M059J (cell line): ENCODE measurements around the gene GOLGA6L7. TPM values are rescaled to one million over a fixed set of nuclear protein-coding genes. Genes with fewer than 3 reads are reported as not detected.
"Not testable (repeated sequence)": the region's sequence is repeated elsewhere in the genome, so short reads cannot be mapped to it uniquely, and the experiment has no call there.

Experiments used
- DNase-seq: peaks from one replicate; pipeline ENCODE4 v3.0.0-alpha.2; 2012; ENCODE audit warnings: low read depth
- total RNA-seq: library from RNA; depleted of rRNA; stranded (reverse); fragments of >200 nt; shearing (Covaris generic); gene quantifications from 2 replicates; pipeline ENCODE4 v1.2.3, GENCODE V29; 2014

GOLGA6L7 gene
- total RNA-seq, 1 experiment from 2014 or later = not detected

DNA sequence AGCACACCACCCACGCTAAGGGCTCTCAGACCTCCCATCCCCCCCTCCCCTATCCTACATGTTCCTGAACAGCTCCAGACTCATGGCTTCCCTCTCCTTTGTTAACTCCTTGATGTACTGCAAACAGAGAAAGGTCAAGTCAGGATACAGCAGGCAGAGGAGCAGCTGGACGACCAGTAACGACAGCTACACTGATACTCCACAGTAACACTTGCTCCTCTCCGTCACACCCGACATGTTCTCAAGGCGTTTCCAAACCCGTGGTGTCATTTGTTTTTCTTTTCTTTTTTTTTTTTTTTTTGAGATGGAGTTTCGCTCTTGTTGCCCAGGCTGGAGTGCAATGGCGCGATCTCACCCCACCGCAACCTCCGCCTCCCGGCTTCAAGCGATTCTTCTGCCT lies 4.3 kb downstream of the GOLGA6L7 start:
- DNase-seq = not testable (repeated sequence)

DNA sequence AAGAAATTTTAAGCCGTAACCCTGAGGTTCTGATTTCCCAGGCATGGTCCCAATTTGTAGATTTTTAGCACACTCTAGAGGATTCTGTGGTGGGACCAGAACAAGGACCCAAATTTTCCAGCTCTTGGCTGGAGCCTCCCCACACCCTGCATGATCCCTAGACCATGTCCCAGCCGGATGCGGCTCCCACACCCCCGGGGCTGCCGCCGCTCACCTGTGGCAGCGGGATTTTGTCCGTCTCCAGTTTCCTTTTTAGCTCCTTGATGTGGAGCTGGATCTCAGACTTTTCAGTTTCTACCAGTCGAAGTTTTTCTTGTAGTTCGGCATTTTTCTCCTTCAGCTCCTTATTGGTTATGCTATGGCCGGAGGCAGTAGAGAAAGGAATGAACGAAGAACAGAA lies 4.9 kb downstream of the GOLGA6L7 start:
- DNase-seq = not testable (repeated sequence)

DNA sequence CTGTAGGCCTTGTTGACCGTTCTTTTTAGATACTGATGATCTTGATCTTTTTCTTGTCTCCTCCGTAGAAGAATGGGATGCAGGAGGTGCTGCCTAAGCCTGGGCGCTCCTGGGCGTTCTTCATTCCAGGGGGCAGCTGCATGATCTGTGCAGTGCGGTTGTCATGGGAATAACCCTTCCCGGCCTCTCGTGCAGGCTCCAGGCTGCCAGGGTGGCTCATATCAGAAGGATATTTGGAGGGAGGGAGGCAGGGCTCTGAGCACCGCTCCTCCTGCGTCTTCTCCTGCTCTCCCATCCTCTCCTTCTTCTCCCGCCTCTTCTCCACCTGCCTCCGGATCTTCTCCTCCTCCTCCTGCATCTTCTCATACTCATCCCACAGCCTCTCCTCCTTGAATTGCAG lies 6.2 kb downstream of the GOLGA6L7 start:
- DNase-seq = not testable (repeated sequence)

DNA sequence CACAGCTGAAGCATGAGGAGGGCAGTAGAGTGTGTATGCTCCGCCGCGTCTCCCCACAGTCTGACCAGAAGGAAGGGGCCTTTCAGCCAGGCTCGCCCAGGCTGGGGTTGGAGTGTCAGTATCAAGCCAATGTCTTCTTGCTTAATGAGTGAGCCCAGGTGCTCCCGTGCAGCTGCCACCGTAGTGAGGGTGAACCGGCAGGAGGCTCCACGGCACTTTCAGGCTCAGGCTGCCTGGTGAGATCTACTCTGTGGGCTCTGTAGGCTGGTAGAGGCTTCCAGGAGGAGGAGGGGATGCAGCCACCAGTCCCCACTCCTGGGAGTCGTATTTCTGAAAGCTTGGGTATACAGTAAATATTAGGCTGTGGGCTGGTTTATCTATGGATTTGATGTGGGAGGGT lies 8.2 kb downstream of the GOLGA6L7 start:
- DNase-seq = not testable (repeated sequence)

DNA sequence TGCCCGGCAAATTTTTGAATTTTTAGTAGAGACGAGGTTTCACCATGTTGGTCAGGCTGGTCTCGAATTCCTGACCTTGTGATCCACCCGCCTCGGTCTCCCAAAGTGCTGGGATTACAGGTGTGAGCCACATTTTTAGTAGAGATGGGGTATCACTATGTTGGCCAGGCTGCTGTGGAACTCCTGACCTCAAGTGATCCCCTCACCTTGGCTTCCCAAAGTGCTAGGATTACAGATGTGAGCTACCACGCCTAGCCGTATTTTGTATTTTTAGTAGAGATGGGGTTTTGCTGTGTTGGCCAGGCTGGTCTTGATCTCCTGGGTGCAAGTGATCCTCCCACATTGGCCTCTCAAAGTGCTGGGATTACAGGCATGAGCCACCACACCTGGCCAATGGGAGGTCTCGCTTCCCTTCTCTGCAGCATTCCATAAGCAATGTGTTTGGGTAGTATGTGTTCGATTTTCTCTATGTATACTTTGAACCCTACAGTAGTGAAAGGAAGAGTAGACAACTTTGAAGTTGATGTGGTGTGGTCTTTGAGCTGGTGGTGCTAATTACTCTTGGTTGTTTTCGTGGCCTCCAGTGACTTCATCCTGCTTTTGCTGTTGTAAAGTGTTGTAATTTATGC lies 13.4 kb downstream of the GOLGA6L7 start:
- DNase-seq = not testable (repeated sequence)

DNA sequence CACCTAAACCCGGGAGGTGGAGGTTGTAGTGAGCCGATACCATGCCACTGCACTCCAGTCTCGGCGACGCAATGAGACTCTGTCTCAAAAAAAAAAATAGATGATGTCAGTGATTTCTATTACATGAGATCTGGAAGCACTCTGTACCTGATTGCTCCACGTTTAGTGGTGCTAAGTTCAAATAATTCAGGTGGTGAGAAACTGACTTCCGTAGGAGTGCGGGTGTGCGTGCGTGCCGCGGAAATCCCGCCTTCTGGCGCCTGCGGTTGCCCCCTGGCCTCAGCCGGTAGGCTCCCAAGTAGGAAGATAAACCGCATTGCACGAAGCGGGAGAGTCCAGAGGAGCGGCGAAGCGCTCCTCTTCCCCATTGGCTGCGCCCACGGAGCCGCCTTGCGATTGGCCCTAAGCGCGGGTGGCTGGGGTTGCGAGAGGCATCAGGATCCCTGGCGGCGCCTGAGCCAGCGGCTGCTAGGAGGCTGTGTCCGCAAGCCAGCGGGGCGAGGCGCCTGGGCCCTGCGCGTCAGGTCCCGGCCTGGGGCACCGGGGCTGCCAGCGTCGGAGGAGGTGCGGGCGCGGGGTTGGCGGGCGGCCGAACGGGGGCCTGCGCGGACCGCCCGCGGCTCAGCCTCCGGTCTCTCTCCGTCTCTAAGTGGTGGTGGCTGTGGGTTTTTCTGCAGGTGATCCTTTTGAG lies 16.4 kb downstream of the GOLGA6L7 start:
- DNase-seq = peak; percentile 65

DNA sequence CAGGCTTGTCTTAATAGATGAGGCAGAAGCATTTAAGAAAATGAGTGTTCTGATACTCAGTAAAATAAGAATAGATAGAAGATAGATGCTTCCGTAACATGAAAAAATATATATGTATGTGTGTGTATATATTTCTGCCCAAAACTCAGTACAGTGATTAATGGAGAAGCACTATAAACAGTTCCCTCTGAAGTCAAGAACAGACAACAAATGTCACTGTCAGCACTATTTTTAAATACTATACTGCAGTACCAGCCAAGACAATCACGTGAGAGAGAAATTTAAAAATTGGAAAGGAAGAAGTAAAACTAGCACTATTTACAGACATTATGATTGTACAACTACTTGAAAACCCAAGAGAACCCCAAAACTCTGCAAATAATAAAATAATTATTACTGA lies 27.0 kb downstream of the GOLGA6L7 start:
- DNase-seq = not testable (repeated sequence)

DNA sequence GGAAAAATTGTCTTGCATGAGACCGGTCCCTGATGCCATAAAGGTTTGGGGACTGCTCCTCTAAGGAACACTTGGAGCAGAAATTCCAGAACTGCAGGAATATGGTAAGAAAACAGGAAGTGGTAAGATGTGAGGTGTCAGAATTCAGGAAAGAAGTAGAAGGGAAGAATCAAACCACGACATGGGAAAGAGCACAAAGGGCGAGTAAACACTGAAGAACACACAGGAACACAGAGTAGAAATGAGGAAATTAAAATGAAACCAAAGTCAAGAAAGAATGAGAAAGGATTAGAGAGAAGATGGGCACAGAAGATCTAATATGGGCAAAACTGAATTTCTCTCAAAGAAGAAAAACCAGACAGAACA lies 28.5 kb downstream of the GOLGA6L7 start:
- DNase-seq = not testable (repeated sequence)

DNA sequence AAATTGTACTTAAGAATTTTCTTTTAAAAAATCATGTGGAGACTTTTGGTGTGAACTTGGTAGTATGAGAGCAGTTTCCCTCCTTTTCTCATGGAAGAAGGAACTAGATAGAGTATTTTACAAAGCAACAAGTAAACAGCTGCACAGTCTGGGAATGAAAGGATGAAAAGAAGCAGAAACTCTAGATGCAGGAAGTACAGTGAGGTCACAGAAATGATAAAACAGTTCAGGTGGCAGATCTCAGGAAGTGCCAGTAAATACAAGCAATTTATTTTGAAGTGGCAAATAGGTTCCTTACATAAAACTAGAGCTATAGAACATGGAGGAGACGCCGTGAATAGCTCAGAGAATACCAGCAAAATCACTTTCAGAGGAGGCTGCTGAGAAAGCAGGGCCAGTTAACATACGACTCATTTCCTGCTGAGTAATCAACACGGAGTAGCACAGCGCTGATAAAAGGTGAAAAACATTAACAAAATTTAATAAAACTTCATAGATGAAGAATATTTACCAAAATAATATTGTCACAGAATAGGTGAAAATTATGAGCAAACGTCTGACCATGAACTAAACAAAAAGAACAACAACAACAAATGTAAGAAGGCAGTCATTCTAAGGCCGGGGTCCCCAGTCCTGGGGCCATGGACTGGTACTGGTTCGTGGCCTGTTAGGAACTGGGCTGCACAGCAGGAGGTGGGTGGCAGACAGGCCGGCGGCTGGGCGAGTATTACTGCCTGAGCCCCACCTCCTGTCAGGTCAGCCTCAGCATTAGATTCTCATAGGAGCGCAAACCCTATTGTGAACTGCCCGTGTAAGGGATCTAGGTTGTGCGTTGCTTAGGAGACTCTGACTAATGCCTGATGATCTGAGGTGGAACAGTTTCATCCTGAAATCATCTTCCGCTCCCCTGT lies 29.2 kb downstream of the GOLGA6L7 start:
- DNase-seq = peak; percentile 34

DNA sequence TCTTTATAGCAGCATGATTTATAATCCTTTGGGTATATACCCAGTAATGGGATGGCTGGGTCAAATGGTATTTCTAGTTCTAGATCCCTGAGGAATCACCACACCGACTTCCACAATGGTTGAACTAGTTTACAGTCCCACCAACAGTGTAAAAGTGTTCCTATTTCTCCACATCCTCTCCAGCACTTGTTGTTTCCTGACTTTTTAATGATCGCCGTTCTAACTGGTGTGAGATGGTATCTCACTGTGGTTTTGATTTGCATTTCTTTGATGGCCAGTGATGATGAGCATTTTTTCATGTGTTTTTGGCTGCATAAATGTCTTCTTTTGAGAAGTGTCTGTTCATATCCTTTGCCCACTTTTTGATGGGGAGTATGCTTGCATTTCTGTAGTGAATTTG lies 30.3 kb downstream of the GOLGA6L7 start:
- not testable (repeated sequence) for DNase-seq

DNA sequence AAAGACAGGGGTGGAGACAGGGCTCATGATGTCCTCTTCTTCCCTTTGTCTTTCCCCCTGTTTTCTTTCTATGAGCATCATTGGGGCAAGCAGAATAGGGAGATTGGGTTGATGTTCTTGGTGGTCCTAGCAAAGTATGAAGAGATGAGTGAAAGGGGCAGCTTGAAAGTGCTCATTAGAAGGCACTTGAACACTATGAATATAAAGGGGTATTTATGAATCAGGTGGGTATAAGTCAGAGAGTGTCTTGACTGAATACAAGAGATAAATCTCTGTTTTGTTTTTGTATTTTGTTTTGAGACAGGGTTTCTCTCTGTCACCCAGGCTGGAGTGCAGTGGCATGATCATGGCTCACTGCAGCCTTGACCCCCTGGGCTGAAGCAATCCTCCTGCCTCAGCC lies 34.4 kb downstream of the GOLGA6L7 start:
- not testable (repeated sequence) for DNase-seq

DNA sequence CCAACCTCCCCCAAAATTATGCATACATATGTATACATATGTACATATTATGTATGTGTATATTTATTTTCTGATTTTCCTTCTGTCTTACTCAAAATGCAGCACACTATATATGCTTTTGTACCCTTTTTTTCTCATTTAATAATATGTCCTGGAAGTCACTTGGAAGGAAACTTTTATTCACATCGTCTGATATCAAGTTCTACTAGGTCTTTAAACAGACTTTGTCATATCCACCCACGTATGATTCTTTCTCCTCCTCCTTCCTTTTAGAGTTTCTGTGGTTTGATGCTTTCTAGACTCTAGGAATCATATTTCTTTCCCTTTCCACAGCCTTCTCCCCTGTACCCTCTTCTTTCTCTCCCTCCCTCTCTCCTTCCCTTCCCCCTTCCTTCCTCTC lies 35.1 kb downstream of the GOLGA6L7 start:
- not testable (repeated sequence) for DNase-seq

DNA sequence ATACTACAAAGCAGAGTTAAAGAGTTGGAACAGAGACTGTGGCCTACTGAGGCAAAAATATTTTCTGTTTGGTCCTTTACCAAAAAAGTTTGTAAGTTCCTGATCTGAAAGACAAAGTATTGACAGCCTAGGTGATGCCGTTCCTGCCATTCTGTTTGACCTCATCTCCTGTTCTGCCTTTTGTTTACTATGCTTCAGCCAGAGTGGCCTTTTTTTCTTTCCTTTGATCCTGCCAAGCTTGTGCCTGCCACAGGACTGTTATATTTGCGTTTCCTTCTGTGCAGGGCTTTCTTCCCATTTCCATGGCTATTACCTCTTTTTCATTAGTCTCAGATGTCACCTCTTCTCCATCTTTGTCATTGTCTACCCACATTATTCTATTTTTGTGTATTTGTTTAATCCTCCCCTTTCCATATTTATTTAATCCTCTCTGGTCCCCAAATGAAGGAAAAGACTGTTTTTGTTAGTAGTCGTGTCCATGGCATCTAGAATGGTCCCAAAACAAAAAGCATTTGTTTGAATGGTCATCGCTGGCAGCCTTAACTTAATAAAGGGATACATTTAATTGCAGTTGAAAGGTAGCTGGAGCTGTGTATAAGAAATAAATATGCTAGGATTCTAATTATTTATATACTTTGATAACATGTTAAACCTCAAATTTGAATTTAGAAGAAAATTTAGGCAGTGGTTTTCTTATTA lies 36.4 kb downstream of the GOLGA6L7 start:
- not testable (repeated sequence) for DNase-seq

DNA sequence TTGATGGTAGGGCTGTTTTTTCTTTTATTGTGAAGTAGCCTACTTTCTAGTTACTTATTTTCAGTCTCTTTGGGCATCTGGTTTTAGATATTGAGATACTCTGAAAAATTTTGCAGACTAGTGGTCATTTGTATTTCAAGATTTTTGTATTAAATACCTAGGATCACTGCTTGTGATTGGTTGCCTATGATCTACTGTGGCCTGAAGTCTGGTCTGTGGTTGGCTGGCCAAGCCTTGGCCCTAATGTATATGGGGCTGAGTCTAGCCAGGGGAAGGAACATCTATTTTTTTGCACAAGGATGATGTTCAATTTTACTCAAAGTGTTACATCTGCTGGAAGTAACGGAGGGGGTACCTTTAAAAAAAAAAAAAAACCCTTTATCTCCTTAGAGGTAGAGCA lies 38.0 kb downstream of the GOLGA6L7 start:
- DNase-seq = not testable (repeated sequence)

DNA sequence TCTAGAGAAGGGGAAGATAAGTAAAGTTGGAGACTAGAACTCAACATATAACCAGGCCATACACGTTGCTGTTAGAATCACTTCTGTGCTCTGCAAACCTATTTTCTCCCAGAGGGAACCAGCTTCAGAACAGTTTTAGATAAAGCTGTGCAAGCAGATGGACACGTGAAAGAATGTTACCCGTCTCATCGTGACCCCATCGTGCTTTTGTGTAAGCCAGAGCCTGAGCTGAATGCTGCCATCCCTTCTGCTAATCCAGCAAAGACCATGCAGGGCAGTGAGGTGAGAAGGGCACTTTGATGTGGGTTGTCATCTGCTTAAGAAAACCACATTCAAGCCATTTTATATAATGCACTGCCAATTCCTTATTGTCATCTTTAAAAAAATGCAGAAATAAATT lies 40.3 kb downstream of the GOLGA6L7 start:
- peak; percentile 17 for DNase-seq

DNA sequence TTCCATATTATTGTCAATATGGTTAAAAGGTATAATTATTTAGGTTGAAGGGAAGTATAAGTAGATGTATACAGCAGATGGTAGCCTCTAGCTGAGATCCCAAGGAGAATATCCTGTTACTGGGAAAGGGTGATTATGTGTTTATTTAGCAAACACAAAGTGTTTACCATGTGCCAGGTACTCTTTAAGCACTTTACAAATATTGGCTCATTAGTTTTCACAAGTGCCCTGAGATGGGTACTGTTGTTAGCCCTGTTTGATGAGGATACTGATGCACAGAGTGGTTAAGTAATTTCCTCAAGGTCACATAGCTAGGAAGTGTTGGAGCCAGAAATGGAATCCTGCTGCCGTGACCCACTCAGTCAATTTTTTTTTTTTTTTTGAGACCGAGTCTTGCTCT lies 48.1 kb downstream of the GOLGA6L7 start:
- DNase-seq = not testable (repeated sequence)

DNA sequence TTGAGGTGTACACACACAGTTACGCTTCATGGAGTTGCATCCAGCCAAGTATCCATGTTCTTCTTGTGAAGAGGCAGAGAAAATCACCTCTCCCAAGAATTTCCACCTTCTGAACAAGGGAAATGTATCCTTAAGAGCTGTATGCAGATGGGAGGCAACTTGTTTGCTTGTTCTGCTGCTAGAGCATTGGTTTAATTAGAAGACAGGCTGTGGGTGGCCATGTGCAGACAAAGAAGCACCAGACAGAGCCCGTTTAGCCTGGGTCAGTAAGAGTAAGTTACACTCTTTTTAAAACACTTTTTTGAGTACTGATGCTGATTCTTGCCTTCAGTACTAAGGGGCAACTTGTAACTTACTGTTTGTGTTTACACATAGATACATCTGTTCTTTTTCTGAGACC lies 50.2 kb downstream of the GOLGA6L7 start:
- DNase-seq = not testable (repeated sequence)

DNA sequence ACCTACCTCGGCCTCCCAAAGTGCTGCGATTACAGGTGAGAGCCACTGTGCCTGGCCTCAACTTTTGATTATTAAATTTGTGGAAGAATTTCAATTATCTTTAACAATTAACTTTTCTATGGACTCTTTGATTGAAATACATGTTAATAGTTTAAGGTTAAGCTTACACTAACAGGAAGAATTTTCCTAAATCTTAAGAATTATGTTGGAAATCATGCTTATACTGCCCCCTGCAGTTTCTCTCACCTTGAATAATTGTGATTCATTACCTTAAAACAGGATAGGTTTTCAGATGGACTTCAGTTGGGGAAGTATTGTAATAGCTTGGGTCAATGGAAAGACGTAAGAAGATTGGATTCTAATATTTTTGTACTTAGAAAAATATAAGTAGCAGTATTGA lies 54.2 kb downstream of the GOLGA6L7 start:
- not testable (repeated sequence) for DNase-seq
